Measurements from ENCODE around the gene ATF5.
"Not testable (repeated sequence)": the region's sequence is repeated elsewhere in the genome, so short reads cannot be mapped to it uniquely, and the experiment has no call there.

The ATF5 gene

GRCh38 chr19:49949742-49950589 is 21.0 kb downstream of the ATF5 start:
- DNase-seq (ENCODE audit: low read depth) = no peak

GRCh38 chr19:49950590-49950948 is 21.6 kb downstream of the ATF5 start:
- DNase-seq (ENCODE audit: low read depth) = no peak

GRCh38 chr19:49950956-49951526 is 22.0 kb downstream of the ATF5 start:
- no peak for DNase-seq (ENCODE audit: low read depth)

GRCh38 chr19:49951806-49952478 is 22.9 kb downstream of the ATF5 start:
- DNase-seq (ENCODE audit: low read depth) = no peak

- DNase-seq (ENCODE audit: low read depth) = no peak
Measured at GRCh38 chr19:49952479-49952836, 23.5 kb downstream of the ATF5 start.

GRCh38 chr19:49952906-49953305 is 23.9 kb downstream of the ATF5 start:
- no peak for DNase-seq (ENCODE audit: low read depth)

- DNase-seq (ENCODE audit: low read depth) = no peak
Measured at GRCh38 chr19:49953416-49953815, 24.4 kb downstream of the ATF5 start.

- no peak for DNase-seq (ENCODE audit: low read depth)
Measured at GRCh38 chr19:49954092-49954829, 25.3 kb downstream of the ATF5 start.

GRCh38 chr19:49954933-49955332 is 25.9 kb downstream of the ATF5 start:
- DNase-seq (ENCODE audit: low read depth) = no peak

GRCh38 chr19:49956115-49956495 is 27.1 kb downstream of the ATF5 start:
- DNase-seq (ENCODE audit: low read depth) = no peak

- DNase-seq (ENCODE audit: low read depth) = no peak
Measured at GRCh38 chr19:49957262-49957915, 28.4 kb downstream of the ATF5 start.

- not testable (repeated sequence) for DNase-seq (ENCODE audit: low read depth)
Measured at GRCh38 chr19:49958144-49958543, 29.1 kb downstream of the ATF5 start.

- DNase-seq (ENCODE audit: low read depth) = not testable (repeated sequence)
Measured at GRCh38 chr19:49958596-49958995, 29.6 kb downstream of the ATF5 start.

GRCh38 chr19:49959892-49960291 is 30.9 kb downstream of the ATF5 start:
- not testable (repeated sequence) for DNase-seq (ENCODE audit: low read depth)

GRCh38 chr19:49960980-49961379 is 32.0 kb downstream of the ATF5 start, which contains the start of gene SIGLEC11:
Gene SIGLEC11, minus strand, starts transcription at chr19:49961172. Its CDS starts 91 bp downstream, at chr19:49961081.
- not testable (repeated sequence) for DNase-seq (ENCODE audit: low read depth)

- no peak for DNase-seq (ENCODE audit: low read depth)
Measured at GRCh38 chr19:49968279-49968922, 39.4 kb downstream of the ATF5 start.

- not testable (repeated sequence) for DNase-seq (ENCODE audit: low read depth)
Measured at GRCh38 chr19:49969355-49969754, 40.4 kb downstream of the ATF5 start.

GRCh38 chr19:49971991-49972411 is 43.0 kb downstream of the ATF5 start:
- DNase-seq (ENCODE audit: low read depth) = no peak

- DNase-seq (ENCODE audit: low read depth) = no peak
Measured at GRCh38 chr19:49972841-49973240, 43.8 kb downstream of the ATF5 start.

GRCh38 chr19:49973987-49974386 is 45.0 kb downstream of the ATF5 start:
- DNase-seq (ENCODE audit: low read depth) = no peak

- DNase-seq (ENCODE audit: low read depth) = no peak
Measured at GRCh38 chr19:49975051-49975450, 46.0 kb downstream of the ATF5 start.

Data from activated T-cell treated with anti-CD3 and anti-CD28 coated beads for 48 hours (primary cell).